NT2/D1 (cell line): ENCODE data around the gene CMBL.

Experiments used
- YY1 ChIP-seq: IDR thresholded peaks from 2 replicates; pipeline ENCODE4 v1.6.1; 2011; ENCODE audit not compliant: insufficient read length, insufficient read depth
- ZNF274 ChIP-seq: IDR thresholded peaks from 2 replicates; pipeline ENCODE4 v1.6.1; 2011; ENCODE audit warnings: mild to moderate bottlenecking, low read depth, low read length

- no peak for TF ChIP-seq ZNF274
- TF ChIP-seq YY1: no peak
Measured at GRCh38 chr5:10235350-10235749, 72.4 kb downstream of the CMBL start.
